GM12878 (cell line): ENCODE measurements around the gene IL10RA. TPM values are rescaled to one million over a fixed set of nuclear protein-coding genes. Genes with fewer than 3 reads are reported as not detected.

ENCODE experiments used
- ATAC-seq: fragments of 200-7000 bp; cut with Tn5 transposase; 3 replicates; pipeline ENCODE4 v1.9.1; 2020; ENCODE audit warnings: mild to moderate bottlenecking, moderate library complexity
- BruUV-seq: library from RNA; stranded (reverse); fragments of 400-500 nt; replicated peaks from 2 replicates; lab custom pipeline; 2021; lab: Mats Ljungman, UMichigan
- CTCF ChIA-PET: fragments of 300-600 bp; sonication (Branson Sonifier 250); formaldehyde crosslinking; extraction: SDS; loops from one replicate; lab custom pipeline; 2021; ENCODE audit warnings: inconsistent platforms; lab: Yijun Ruan, JAX
- POLR2A ChIA-PET: fragments of 350-600 bp; formaldehyde crosslinking; extraction: SDS; loops from one replicate; lab custom pipeline; 2021; ENCODE audit warnings: inconsistent platforms; lab: Charles Lee
- RAD21 ChIA-PET: fragments of 300-600 bp; sonication (Branson Sonifier 250); formaldehyde crosslinking; loops from one replicate; lab custom pipeline; 2023; ENCODE audit warnings: antibody characterized with exemption; ENCODE audit not compliant: unreplicated experiment; lab: Charles Lee
- SMC1A ChIA-PET: fragments of 300-600 bp; sonication (Branson Sonifier 250); formaldehyde crosslinking; loops from one replicate; lab custom pipeline; 2023; ENCODE audit not compliant: unreplicated experiment, uncharacterized antibody; lab: Charles Lee
- DNase-seq: peaks from one replicate; pipeline ENCODE4 v3.0.0-alpha.2; 2011; ENCODE audit warnings: low read depth, low spot score
- FAIRE-seq: peaks from 3 replicates; lab custom pipeline; 2011; peaks lifted over from hg19 to GRCh38; lab: Jason Lieb, UNC
- H2AFZ ChIP-seq: 2 replicates; pipeline ENCODE4 v1.6.0; 2011; ENCODE audit warnings: low read depth, low read length, control low read depth; ENCODE audit not compliant: control insufficient read depth
- H3K27ac ChIP-seq: 2 replicates; pipeline ENCODE4 v1.5.1; 2011; ENCODE audit warnings: control low read depth; ENCODE audit not compliant: control insufficient read depth, insufficient read depth
- H3K27me3 ChIP-seq, 2 experiments: replicated peaks in 1 of 2; 2 replicates each; pipeline versions ENCODE4 v1.6.0 to v1.6.1; 2011; ENCODE audit warnings: low read length in 1 of 2; ENCODE audit not compliant: control insufficient read depth in 2 of 2, insufficient read depth in 2 of 2
- H3K36me3 ChIP-seq, 2 experiments: 2 replicates each; pipeline ENCODE4 v1.5.1; 2011; ENCODE audit warnings: low read length in 1 of 2; ENCODE audit not compliant: control insufficient read depth in 2 of 2, insufficient read depth in 2 of 2
- H3K4me1 ChIP-seq: 2 replicates; pipeline ENCODE4 v1.6.1; 2011; ENCODE audit warnings: mild to moderate bottlenecking, low read length, moderate library complexity, mixed read lengths; ENCODE audit not compliant: control insufficient read depth, insufficient read depth
- H3K4me2 ChIP-seq: 2 replicates; pipeline ENCODE4 v1.6.0; 2011; ENCODE audit warnings: control low read depth; ENCODE audit not compliant: control insufficient read depth, insufficient read depth
- H3K4me3 ChIP-seq: fragments of 200-600 bp; sonication (generic); 2 replicates; pipeline ENCODE4 v1.5.1; 2016
- H3K79me2 ChIP-seq: 2 replicates; pipeline ENCODE4 v1.6.0; 2011; ENCODE audit warnings: low read length; ENCODE audit not compliant: control insufficient read depth, insufficient read depth
- H3K9ac ChIP-seq: 2 replicates; pipeline ENCODE4 v1.8.0; 2011; ENCODE audit warnings: low read length, control low read depth, mixed read lengths; ENCODE audit not compliant: control insufficient read depth, insufficient read depth
- H3K9me3 ChIP-seq: replicated peaks from 3 replicates; pipeline ENCODE4 v1.5.1; 2011; ENCODE audit warnings: mild to moderate bottlenecking, low read length; ENCODE audit not compliant: control insufficient read depth, insufficient read depth
- H4K20me1 ChIP-seq: 2 replicates; pipeline ENCODE4 v1.6.0; 2011; ENCODE audit not compliant: control insufficient read depth, insufficient read depth
- ATF7 ChIP-seq: fragments of 450-650 bp; IDR thresholded peaks from 2 replicates; pipeline ENCODE4 v1.6.1; 2016; ENCODE audit warnings: low read depth, mild to moderate bottlenecking
- BHLHE40 ChIP-seq, 2 experiments: fragments of 450-650 bp in 1 of 2; IDR thresholded peaks; 2 replicates each; pipeline ENCODE4 v1.6.1; 2011 to 2017; ENCODE audit warnings: low read depth in 2 of 2, borderline replicate concordance in 1 of 2, improper control_type of control experiment in 1 of 2, low read length in 1 of 2, mild to moderate bottlenecking in 1 of 2
- CREM ChIP-seq: IDR thresholded peaks from 2 replicates; pipeline ENCODE4 v1.6.1; 2014; ENCODE audit warnings: antibody characterized with exemption, low read depth
- ELK1 ChIP-seq: IDR thresholded peaks from 2 replicates; pipeline ENCODE4 v1.6.1; 2012; ENCODE audit warnings: low read depth, low read length, improper control_type of control experiment
- IKZF2 ChIP-seq, 2 experiments: fragments of 450-650 bp; IDR thresholded peaks; 2 replicates each; pipeline ENCODE4 v1.6.1; 2017; ENCODE audit warnings: mild to moderate bottlenecking in 2 of 2, moderate library complexity in 2 of 2
- KDM1A ChIP-seq: fragments of 200-600 bp; sonication (generic); IDR thresholded peaks from 2 replicates; pipeline ENCODE4 v1.6.1; 2016; ENCODE audit warnings: borderline replicate concordance
- MTA2 ChIP-seq: fragments of 450-650 bp; IDR thresholded peaks from 2 replicates; pipeline ENCODE4 v1.6.1; 2016; ENCODE audit warnings: low read depth, mild to moderate bottlenecking, moderate library complexity
- MYC ChIP-seq: IDR thresholded peaks from 2 replicates; pipeline ENCODE4 v1.6.1; 2011; ENCODE audit warnings: mild to moderate bottlenecking, low read length, moderate library complexity, inconsistent platforms; ENCODE audit not compliant: insufficient read depth, insufficient replicate concordance, insufficient read length, severe bottlenecking
- POLR2AphosphoS5 ChIP-seq: IDR thresholded peaks from 2 replicates; pipeline ENCODE4 v1.6.1; 2011; ENCODE audit warnings: mild to moderate bottlenecking, low read length, inconsistent platforms
- RUNX3 ChIP-seq: IDR thresholded peaks from 2 replicates; pipeline ENCODE4 v1.6.1; 2012; ENCODE audit warnings: low read length, inconsistent platforms
- SMC3 ChIP-seq: IDR thresholded peaks from 2 replicates; pipeline ENCODE4 v1.6.1; 2011; ENCODE audit warnings: low read length, improper control_type of control experiment, borderline replicate concordance
- TCF12 ChIP-seq: IDR thresholded peaks from 2 replicates; pipeline ENCODE4 v1.6.1; 2011; ENCODE audit warnings: low read depth, mild to moderate bottlenecking, low read length
- YY1 ChIP-seq: IDR thresholded peaks from 2 replicates; pipeline ENCODE4 v1.6.1; 2011; ENCODE audit warnings: low read depth, mild to moderate bottlenecking, low read length
- WGBS: methylation state at CpG from one replicate; pipeline ENCODE4 v1.1.6; 2016; ENCODE audit warnings: low lambda C conversion rate; ENCODE audit not compliant: insufficient replicate concordance, insufficient coverage; ENCODE audit errors: missing lambda C conversion rate; 5-methylcytosine and 5-hydroxymethylcytosine counted together
- in situ Hi-C: fragments of 300-500 bp; cut with MboI; formaldehyde crosslinking; loops from 9 replicates; pipeline ENCODE4 v1.14.3; 2018; ENCODE audit warnings: mixed read lengths
- intact Hi-C: fragments of 100-400 bp; cut with micrococcal nuclease; formaldehyde crosslinking; loops from one replicate; pipeline ENCODE4 v1.14.2; 2022; ENCODE audit not compliant: unreplicated experiment
- polyA plus RNA-seq, 11 experiments: library from polyadenylated mRNA; depleted of rRNA in 4 of 11; unstranded in 6 of 11; stranded (reverse) in 5 of 11; fragments of >200 nt; fragmentation: Nextera tagmentation in 4 of 11; fragmentation: Illumina TruSeq in 1 of 11; extraction: Ambion mirVana in 4 of 11; extraction: Trizol in 1 of 11; gene quantifications; 1 replicate in 1 of 11; 2 replicates in 10 of 11; pipeline versions ENCODE4 v1.2.1 to v1.2.3, GENCODE V29; 2011 to 2016; ENCODE audit warnings: inconsistent platforms in 2 of 11, missing spikeins in 2 of 11, low read depth in 1 of 11
- total RNA-seq, 4 experiments: library from RNA; depleted of rRNA in 3 of 4; stranded (reverse); fragments of >200 nt in 3 of 4; fragmentation: Illumina TruSeq in 1 of 4; extraction: Trizol in 1 of 4; gene quantifications; 2 replicates each; pipeline versions ENCODE4 v1.2.1 to v1.2.3, GENCODE V29; 2013 to 2021
- TF ChIP-seq, protein P1 (sequence below), 3 experiments: IDR thresholded peaks in 2 of 3; conservative IDR thresholded peaks in 1 of 3; 2 replicates each; pipeline ENCODE4 v1.5.1; 2011; ENCODE audit warnings: low read depth in 3 of 3, low read length in 3 of 3, mild to moderate bottlenecking in 3 of 3, control low read depth in 2 of 3, moderate library complexity in 2 of 3, inconsistent platforms in 1 of 3, mixed read lengths in 1 of 3; ENCODE audit not compliant: control insufficient read depth in 2 of 3, insufficient read depth in 1 of 3; ENCODE audit errors: extremely low read depth in 1 of 3
- TF ChIP-seq, protein P2 (sequence below): fragments of 450-650 bp; IDR thresholded peaks from 2 replicates; pipeline ENCODE4 v1.6.1; 2017; ENCODE audit warnings: antibody characterized with exemption, mild to moderate bottlenecking, moderate library complexity

Gene IL10RA
- total and polyA plus RNA-seq, 10 of the 15 experiments (the other 5 are each of a cell fraction or from before 2014, with no cell fraction given) = 0.77 to 45.9 (median 9.6) TPM

- Histone ChIP-seq H4K20me1 (no peaks in the 10 kb centered on the region), H3K27me3 (no peaks in the 10 kb centered on the region), H3K79me2 (no peaks in the 10 kb centered on the region), H3K4me1 (peaks cover 16% of the 10 kb centered on the region), H3K27ac (no peak overlapping the region), H3K36me3 (no peaks in the 10 kb centered on the region), H2AFZ (no peak overlapping the region), H3K9me3 (no peaks in the 10 kb centered on the region), H3K4me2 (no peak overlapping the region), H3K9ac (no peak overlapping the region), H3K4me3 (no peak overlapping the region)
- in situ Hi-C loops (loop anchor here (5.0 kb wide), 1 partner anchor 98 kb away; no protein-coding TSS in a partner anchor), intact Hi-C loops (loop anchor here (5.0 kb wide), 1 partner anchor 33 kb away; no protein-coding TSS in a partner anchor)
- no TSS peak for BruUV-seq
- CTCF ChIA-PET = interaction anchor here (0.7 to 5.5 kb wide), 12 partner anchors 10 to 619 kb away, joined by 3 to 81 read pairs (median 5); no protein-coding TSS in a partner anchor
- DNase-seq (no peak), FAIRE-seq (no peak), ATAC-seq (peak; percentile 30; the same call in 2 of the 3 replicates)
- RAD21 ChIA-PET = interaction anchor here (0.7 to 4.6 kb wide), 9 partner anchors 9 to 138 kb away, joined by 3 to 35 read pairs (median 4); partner anchors contain the start of gene IL10RA
- TF ChIP-seq MYC = no peak
- TF ChIP-seq BHLHE40 (IDR thresholded peaks at IDR 0.05; ENCODE audit: borderline replicate concordance in 1 of 2, low read depth in 2 of 2, low read length in 1 of 2) = peak in 1 of 2 experiments; percentile 22; a peak in 1 of 4 replicates
- 0 out of 2 replicates have a peak, but pooled peaks have one; percentile 22 for TF ChIP-seq ATF7
- peak; percentile 31; the same call in 1 of the 2 replicates for TF ChIP-seq MTA2
- TF ChIP-seq KDM1A = no peak
- TF ChIP-seq, protein P1, sequence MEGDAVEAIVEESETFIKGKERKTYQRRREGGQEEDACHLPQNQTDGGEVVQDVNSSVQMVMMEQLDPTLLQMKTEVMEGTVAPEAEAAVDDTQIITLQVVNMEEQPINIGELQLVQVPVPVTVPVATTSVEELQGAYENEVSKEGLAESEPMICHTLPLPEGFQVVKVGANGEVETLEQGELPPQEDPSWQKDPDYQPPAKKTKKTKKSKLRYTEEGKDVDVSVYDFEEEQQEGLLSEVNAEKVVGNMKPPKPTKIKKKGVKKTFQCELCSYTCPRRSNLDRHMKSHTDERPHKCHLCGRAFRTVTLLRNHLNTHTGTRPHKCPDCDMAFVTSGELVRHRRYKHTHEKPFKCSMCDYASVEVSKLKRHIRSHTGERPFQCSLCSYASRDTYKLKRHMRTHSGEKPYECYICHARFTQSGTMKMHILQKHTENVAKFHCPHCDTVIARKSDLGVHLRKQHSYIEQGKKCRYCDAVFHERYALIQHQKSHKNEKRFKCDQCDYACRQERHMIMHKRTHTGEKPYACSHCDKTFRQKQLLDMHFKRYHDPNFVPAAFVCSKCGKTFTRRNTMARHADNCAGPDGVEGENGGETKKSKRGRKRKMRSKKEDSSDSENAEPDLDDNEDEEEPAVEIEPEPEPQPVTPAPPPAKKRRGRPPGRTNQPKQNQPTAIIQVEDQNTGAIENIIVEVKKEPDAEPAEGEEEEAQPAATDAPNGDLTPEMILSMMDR (IDR thresholded peaks at IDR 0.05 in 2 of 3, conservative IDR thresholded peaks at IDR 0.05 in 1 of 3; ENCODE audit: control insufficient read depth in 2 of 3, extremely low read depth in 1 of 3, insufficient read depth in 1 of 3, low read depth in 3 of 3, low read length in 3 of 3) = no peak
- TF ChIP-seq YY1 = no peak
- TF ChIP-seq, protein P2, sequence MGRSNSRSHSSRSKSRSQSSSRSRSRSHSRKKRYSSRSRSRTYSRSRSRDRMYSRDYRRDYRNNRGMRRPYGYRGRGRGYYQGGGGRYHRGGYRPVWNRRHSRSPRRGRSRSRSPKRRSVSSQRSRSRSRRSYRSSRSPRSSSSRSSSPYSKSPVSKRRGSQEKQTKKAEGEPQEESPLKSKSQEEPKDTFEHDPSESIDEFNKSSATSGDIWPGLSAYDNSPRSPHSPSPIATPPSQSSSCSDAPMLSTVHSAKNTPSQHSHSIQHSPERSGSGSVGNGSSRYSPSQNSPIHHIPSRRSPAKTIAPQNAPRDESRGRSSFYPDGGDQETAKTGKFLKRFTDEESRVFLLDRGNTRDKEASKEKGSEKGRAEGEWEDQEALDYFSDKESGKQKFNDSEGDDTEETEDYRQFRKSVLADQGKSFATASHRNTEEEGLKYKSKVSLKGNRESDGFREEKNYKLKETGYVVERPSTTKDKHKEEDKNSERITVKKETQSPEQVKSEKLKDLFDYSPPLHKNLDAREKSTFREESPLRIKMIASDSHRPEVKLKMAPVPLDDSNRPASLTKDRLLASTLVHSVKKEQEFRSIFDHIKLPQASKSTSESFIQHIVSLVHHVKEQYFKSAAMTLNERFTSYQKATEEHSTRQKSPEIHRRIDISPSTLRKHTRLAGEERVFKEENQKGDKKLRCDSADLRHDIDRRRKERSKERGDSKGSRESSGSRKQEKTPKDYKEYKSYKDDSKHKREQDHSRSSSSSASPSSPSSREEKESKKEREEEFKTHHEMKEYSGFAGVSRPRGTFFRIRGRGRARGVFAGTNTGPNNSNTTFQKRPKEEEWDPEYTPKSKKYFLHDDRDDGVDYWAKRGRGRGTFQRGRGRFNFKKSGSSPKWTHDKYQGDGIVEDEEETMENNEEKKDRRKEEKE = no peak
- peak in 1 of 2 experiments; percentile 42; a peak in 2 of 4 replicates for TF ChIP-seq IKZF2 (IDR thresholded peaks at IDR 0.05)
- no peak for TF ChIP-seq POLR2AphosphoS5
- no peak for TF ChIP-seq TCF12
- TF ChIP-seq CREM = no peak
- peak; percentile 18; the same call in 1 of the 2 replicates for TF ChIP-seq RUNX3
- TF ChIP-seq ELK1 = no peak
- TF ChIP-seq SMC3 = no peak
- SMC1A ChIA-PET = interaction anchor here (0.6 to 5.6 kb wide), 20 partner anchors 8 to 199 kb away, joined by 3 to 58 read pairs (median 4); partner anchors contain the start of gene IL10RA
- 42% methylated on average over 2 of the region's 2 CpGs for WGBS
- POLR2A ChIA-PET = interaction anchor here (0.6 to 2.6 kb wide), 6 partner anchors 42 to 108 kb away, joined by 3 to 9 read pairs (median 6); partner anchors contain the start of gene IL10RA
These were observed 59.0 kb downstream of the IL10RA start for GRCh38 chr11:118045191-118045590.
